Coronary artery (tissue), 2 donors: ENCODE measurements around the gene NUCB1.

Experiments used
- DNase-seq: peaks from one replicate; pipeline ENCODE4 v3.0.0-alpha.2; 2017; ENCODE audit warnings: low spot score
- H3K27ac ChIP-seq, 2 donors: fragments of 200-600 bp; sonication (generic); one replicate each; pipeline ENCODE4 v1.5.1; 2016 to 2019
- H3K4me3 ChIP-seq: fragments of 200-600 bp; sonication (generic); 2 replicates; pipeline ENCODE4 v1.5.1; 2016; ENCODE audit warnings: mild to moderate bottlenecking, moderate library complexity
- CTCF ChIP-seq: fragments of 200-600 bp; sonication (generic); IDR thresholded peaks from one replicate; pipeline ENCODE4 v1.5.1; 2019; ENCODE audit warnings: antibody characterized with exemption

The NUCB1 gene

DNA sequence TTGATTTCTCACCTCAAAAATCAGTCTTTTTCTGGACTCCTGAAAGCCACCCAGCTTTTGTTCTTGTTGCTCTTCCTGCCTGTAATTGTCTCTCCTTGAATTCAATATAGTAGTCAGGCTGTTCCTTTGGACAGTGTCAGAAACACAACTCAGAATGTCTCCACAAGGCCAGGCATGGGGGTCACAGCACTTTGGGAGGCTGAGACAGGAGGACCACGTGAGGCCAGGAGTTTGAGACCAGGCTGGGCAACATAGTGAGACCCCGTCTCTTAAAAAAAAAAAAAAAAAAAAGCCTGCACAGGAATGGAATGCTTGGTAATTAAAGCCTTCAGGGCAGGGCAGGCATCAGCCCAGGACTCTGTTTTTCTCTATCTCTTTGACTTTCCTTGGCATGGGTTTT lies 45.7 kb downstream of the NUCB1 start:
- Histone ChIP-seq H3K4me3 (no peak overlapping the region), H3K27ac (no peak overlapping the region)
- no peak for DNase-seq
- no peak for TF ChIP-seq CTCF

GRCh38 chr19:48946463-48947257 lies 46.5 kb downstream of the NUCB1 start:
- Histone ChIP-seq H3K4me3 (no peak overlapping the region), H3K27ac (no peak overlapping the region)
- TF ChIP-seq CTCF: no peak
- no peak for DNase-seq

DNA sequence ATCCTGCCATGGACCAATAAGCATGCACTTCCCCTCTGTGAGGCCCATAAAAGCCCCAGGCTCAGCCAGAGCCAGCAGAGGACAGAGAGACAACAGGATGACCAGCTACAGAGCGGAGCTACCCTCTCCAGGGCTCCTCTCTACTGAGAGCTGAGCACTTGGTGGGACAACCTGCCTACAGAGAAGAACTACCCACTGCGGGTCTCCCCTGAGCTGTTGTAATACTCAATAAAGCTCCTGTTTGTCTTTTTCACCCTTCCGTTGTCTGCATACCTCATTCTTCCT lies 47.1 kb downstream of the NUCB1 start:
- Histone ChIP-seq H3K4me3 (no peak overlapping the region), H3K27ac (no peak overlapping the region)
- TF ChIP-seq CTCF: no peak
- DNase-seq: no peak

- Histone ChIP-seq H3K4me3 (no peak overlapping the region), H3K27ac (no peak overlapping the region)
- DNase-seq: no peak
- TF ChIP-seq CTCF: no peak
Measured at GRCh38 chr19:48950159-48950558, 50.0 kb downstream of the NUCB1 start.

GRCh38 chr19:48950830-48951519 lies 50.9 kb downstream of the NUCB1 start:
- no peak for TF ChIP-seq CTCF
- Histone ChIP-seq H3K4me3 (no peak overlapping the region), H3K27ac (no peak overlapping the region)
- no peak for DNase-seq

- Histone ChIP-seq H3K27ac (no peak overlapping the region), H3K4me3 (no peak overlapping the region)
- TF ChIP-seq CTCF: no peak
- no peak for DNase-seq
Measured at GRCh38 chr19:48953141-48953540, 53.0 kb downstream of the NUCB1 start.
